PC-3 (cell line): ENCODE data around the gene CTNNBIP1. TPM values are rescaled to one million over a fixed set of nuclear protein-coding genes. Genes with fewer than 3 reads are reported as not detected.

ENCODE experiments used
- ATAC-seq: fragments of 200-7000 bp; cut with Tn5 transposase; 2 replicates; pipeline ENCODE4 v1.9.1; 2020; ENCODE audit warnings: mild to moderate bottlenecking, moderate library complexity
- BruUV-seq: library from RNA; stranded (reverse); fragments of 400-500 nt; replicated peaks from 2 replicates; lab custom pipeline; 2021; lab: Mats Ljungman, UMichigan
- CTCF ChIA-PET: fragments of 300-600 bp; sonication (Branson Sonifier 250); formaldehyde crosslinking; loops from one replicate; lab custom pipeline; 2022; ENCODE audit warnings: antibody characterized with exemption; lab: Charles Lee
- POLR2A ChIA-PET: fragments of 300-600 bp; sonication (Branson Sonifier 250); formaldehyde crosslinking; loops from one replicate; lab custom pipeline; 2022; ENCODE audit warnings: antibody characterized with exemption; ENCODE audit not compliant: unreplicated experiment; lab: Charles Lee
- DNase-seq: peaks from one replicate; pipeline ENCODE4 v3.0.0-alpha.2; 2015
- H2AFZ ChIP-seq: fragments of 300-600 bp; sonication (generic); 2 replicates; pipeline ENCODE4 v1.6.0; 2016; ENCODE audit warnings: antibody characterized with exemption, low read length
- H3F3A ChIP-seq: fragments of 300-600 bp; sonication (generic); one replicate; pipeline ENCODE4 v1.6.0; 2017; ENCODE audit warnings: antibody characterized with exemption, low read length, control low read depth, mild to moderate bottlenecking; ENCODE audit not compliant: unreplicated experiment
- H3K27ac ChIP-seq: fragments of 300-600 bp; sonication (generic); 2 replicates; pipeline ENCODE4 v1.5.1; 2016; ENCODE audit warnings: mild to moderate bottlenecking, low read length
- H3K27me3 ChIP-seq: fragments of 300-600 bp; sonication (generic); 2 replicates; pipeline ENCODE4 v1.6.1; 2016; ENCODE audit warnings: low read length, mixed read lengths
- H3K36me3 ChIP-seq: fragments of 300-600 bp; sonication (generic); 2 replicates; pipeline ENCODE4 v1.6.1; 2016; ENCODE audit warnings: low read depth, mixed run types, low read length, mixed read lengths
- H3K4me1 ChIP-seq: fragments of 300-600 bp; sonication (generic); 2 replicates; pipeline ENCODE4 v1.5.1; 2016; ENCODE audit warnings: low read length; ENCODE audit not compliant: insufficient read depth
- H3K4me2 ChIP-seq: fragments of 300-600 bp; sonication (generic); 2 replicates; pipeline ENCODE4 v1.6.0; 2016; ENCODE audit warnings: low read length
- H3K4me3 ChIP-seq: fragments of 300-600 bp; sonication (generic); 2 replicates; pipeline ENCODE4 v1.5.1; 2016; ENCODE audit warnings: mild to moderate bottlenecking, low read length, mixed read lengths
- H3K79me2 ChIP-seq: fragments of 300-600 bp; sonication (generic); 2 replicates; pipeline ENCODE4 v1.6.1; 2017; ENCODE audit warnings: low read length, mixed read lengths
- H3K9ac ChIP-seq: fragments of 300-600 bp; sonication (generic); 2 replicates; pipeline ENCODE4 v1.6.0; 2016; ENCODE audit warnings: mild to moderate bottlenecking, low read length
- H3K9me2 ChIP-seq: fragments of 300-600 bp; sonication (generic); replicated peaks from 2 replicates; pipeline ENCODE4 v1.6.1; 2016; ENCODE audit warnings: mixed run types, low read length, mixed read lengths
- H3K9me3 ChIP-seq: fragments of 300-600 bp; sonication (generic); 2 replicates; pipeline ENCODE4 v1.6.1; 2016; ENCODE audit warnings: low read length, mixed read lengths
- H4K20me1 ChIP-seq: fragments of 300-600 bp; sonication (generic); 2 replicates; pipeline ENCODE4 v1.6.1; 2016; ENCODE audit warnings: low read length, mixed read lengths
- EZH2 ChIP-seq: fragments of 300-600 bp; sonication (generic); IDR thresholded peaks from one replicate; pipeline ENCODE4 v1.6.1; 2017; ENCODE audit warnings: antibody characterized with exemption, mild to moderate bottlenecking, low read length; ENCODE audit not compliant: unreplicated experiment
- EZH2phosphoT487 ChIP-seq: fragments of 300-600 bp; sonication (generic); IDR thresholded peaks from 2 replicates; pipeline ENCODE4 v1.6.1; 2018; ENCODE audit warnings: mild to moderate bottlenecking, antibody characterized with exemption, low read length, borderline replicate concordance
- intact Hi-C: fragments of 100-400 bp; cut with micrococcal nuclease; formaldehyde crosslinking; loops from 2 replicates; pipeline ENCODE4 v1.9.0; 2023
- total RNA-seq: library from RNA; depleted of rRNA; stranded (reverse); fragments of >200 nt; gene quantifications from 2 replicates; pipeline ENCODE4 v1.2.3, GENCODE V29; 2014
- TF ChIP-seq, protein P1 (sequence below): fragments of 300-600 bp; sonication (generic); conservative IDR thresholded peaks from 2 replicates; pipeline ENCODE4 v1.5.1; 2017; ENCODE audit warnings: antibody characterized with exemption, low read depth, mild to moderate bottlenecking, low read length

Gene CTNNBIP1
- total RNA-seq, 1 experiment from 2014 or later, result 78.1 TPM

DNA sequence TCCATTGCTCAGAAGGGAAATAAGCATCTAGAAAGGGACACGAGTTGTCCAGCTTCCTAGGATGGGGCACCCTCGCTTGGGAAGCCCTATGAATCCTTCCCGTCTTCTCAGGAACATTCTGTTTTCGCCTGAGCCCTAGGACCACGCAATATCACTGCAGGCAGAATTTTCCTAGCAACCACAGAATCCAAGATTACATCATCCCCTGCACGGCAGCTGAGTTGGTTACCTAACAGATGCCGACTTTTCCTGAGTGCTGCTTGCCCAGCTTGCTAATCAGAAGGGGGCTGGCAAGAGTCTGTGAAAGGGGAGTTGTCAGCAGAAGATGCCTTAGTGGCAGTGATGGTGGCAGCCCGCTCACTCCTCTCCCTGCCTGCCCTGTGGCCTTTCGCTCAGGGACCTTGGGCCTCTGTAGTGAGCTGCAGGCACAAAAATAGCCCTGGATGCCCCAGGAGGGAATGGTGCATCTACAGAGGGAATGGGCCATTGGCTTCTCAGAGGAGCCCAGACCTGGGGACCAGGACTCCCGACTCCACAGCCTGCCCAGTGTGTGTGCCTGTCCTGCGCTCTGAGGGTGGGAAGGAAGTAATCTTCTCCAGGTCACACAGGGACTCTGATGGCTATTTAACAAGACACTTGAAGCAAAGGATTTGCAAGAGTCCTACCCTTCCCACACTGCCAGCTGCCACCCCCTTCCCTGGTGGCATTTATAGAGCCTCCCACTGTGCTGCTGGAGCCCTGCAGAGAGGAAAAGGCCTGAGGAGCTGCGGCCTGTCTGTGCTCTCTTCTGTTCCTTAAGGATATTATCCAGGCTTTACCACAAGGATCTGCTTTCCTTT is 57.4 kb downstream of the CTNNBIP1 start:
- intact Hi-C loops, result no loop called here
- H3K36me3 ChIP-seq, result peaks cover 13% of the 10 kb centered on the region
- no peaks in the 10 kb centered on the region for H3K9me2 ChIP-seq
- POLR2A ChIA-PET, result no interaction called here
- H3K4me3 ChIP-seq, result no peak overlapping the region
- H3K27me3 ChIP-seq, result no peaks in the 10 kb centered on the region
- no TSS peak for BruUV-seq
- H4K20me1 ChIP-seq, result no peaks in the 10 kb centered on the region
- ATAC-seq, result no peak
- H3K27ac ChIP-seq, result no peak overlapping the region
- H3K9ac ChIP-seq, result no peak overlapping the region
- no peak overlapping the region for H2AFZ ChIP-seq
- no peak overlapping the region for H3K4me2 ChIP-seq
- TF ChIP-seq, protein P1, sequence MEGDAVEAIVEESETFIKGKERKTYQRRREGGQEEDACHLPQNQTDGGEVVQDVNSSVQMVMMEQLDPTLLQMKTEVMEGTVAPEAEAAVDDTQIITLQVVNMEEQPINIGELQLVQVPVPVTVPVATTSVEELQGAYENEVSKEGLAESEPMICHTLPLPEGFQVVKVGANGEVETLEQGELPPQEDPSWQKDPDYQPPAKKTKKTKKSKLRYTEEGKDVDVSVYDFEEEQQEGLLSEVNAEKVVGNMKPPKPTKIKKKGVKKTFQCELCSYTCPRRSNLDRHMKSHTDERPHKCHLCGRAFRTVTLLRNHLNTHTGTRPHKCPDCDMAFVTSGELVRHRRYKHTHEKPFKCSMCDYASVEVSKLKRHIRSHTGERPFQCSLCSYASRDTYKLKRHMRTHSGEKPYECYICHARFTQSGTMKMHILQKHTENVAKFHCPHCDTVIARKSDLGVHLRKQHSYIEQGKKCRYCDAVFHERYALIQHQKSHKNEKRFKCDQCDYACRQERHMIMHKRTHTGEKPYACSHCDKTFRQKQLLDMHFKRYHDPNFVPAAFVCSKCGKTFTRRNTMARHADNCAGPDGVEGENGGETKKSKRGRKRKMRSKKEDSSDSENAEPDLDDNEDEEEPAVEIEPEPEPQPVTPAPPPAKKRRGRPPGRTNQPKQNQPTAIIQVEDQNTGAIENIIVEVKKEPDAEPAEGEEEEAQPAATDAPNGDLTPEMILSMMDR, result no peak
- TF ChIP-seq EZH2 (no peak), EZH2phosphoT487 (no peak)
- CTCF ChIA-PET, result interaction anchor here (1.1 kb wide), 1 partner anchor 27 kb away, joined by 4 read pairs; no protein-coding TSS in a partner anchor
- DNase-seq, result no peak
- H3K4me1 ChIP-seq, result no peaks in the 10 kb centered on the region
- no peaks in the 10 kb centered on the region for H3K79me2 ChIP-seq
- H3K9me3 ChIP-seq, result 0 out of 2 replicates have a peak, but pooled peaks cover 3% of the 10 kb centered on the region
- H3F3A ChIP-seq, result no peaks in the 10 kb centered on the region

DNA sequence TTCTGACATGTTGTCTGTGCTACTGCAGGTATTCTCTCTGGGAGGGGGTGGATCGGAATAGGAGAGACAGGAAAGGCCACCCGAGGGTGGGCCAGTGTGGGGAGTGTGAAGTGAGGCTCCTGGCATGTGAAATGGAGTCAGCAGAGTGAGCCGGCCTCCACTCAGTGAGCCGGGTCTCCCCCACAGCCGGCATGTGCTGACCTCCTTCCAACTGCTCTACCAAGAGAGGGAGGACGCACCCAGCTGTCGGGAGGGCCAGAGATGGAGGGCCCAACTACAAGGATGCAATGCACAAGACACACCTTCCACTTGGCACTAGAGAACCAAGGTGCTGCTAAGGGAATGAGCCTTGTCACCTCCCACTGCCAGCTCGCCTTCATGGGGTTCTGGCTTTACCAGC is 58.1 kb downstream of the CTNNBIP1 start:
- no peak overlapping the region for H3K27ac ChIP-seq
- H3K9me3 ChIP-seq, result 0 out of 2 replicates have a peak, but pooled peaks cover 3% of the 10 kb centered on the region
- no peak overlapping the region for H3K4me2 ChIP-seq
- H3K4me3 ChIP-seq, result no peak overlapping the region
- ATAC-seq, result no peak
- no peaks in the 10 kb centered on the region for H3F3A ChIP-seq
- H4K20me1 ChIP-seq, result no peaks in the 10 kb centered on the region
- CTCF ChIA-PET, result no interaction called here
- POLR2A ChIA-PET, result no interaction called here
- peaks cover 13% of the 10 kb centered on the region for H3K36me3 ChIP-seq
- no TSS peak for BruUV-seq
- no peaks in the 10 kb centered on the region for H3K79me2 ChIP-seq
- TF ChIP-seq EZH2 (no peak), EZH2phosphoT487 (no peak)
- TF ChIP-seq, protein P1, result no peak
- no peak overlapping the region for H2AFZ ChIP-seq
- H3K27me3 ChIP-seq, result no peaks in the 10 kb centered on the region
- DNase-seq, result no peak
- intact Hi-C loops, result no loop called here
- H3K9ac ChIP-seq, result no peak overlapping the region
- no peaks in the 10 kb centered on the region for H3K4me1 ChIP-seq
- H3K9me2 ChIP-seq, result no peaks in the 10 kb centered on the region
